NCI-H526 (cell line): Measurements from ENCODE around the gene SYTL1.
"Not testable (repeated sequence)": the region's sequence is repeated elsewhere in the genome, so short reads cannot be mapped to it uniquely, and the experiment has no call there.

Source experiments
- DNase-seq, 2 experiments: peaks; one replicate each; lab custom pipeline; 2025; lab: John Stamatoyannopoulos, UW

SYTL1 gene

DNA sequence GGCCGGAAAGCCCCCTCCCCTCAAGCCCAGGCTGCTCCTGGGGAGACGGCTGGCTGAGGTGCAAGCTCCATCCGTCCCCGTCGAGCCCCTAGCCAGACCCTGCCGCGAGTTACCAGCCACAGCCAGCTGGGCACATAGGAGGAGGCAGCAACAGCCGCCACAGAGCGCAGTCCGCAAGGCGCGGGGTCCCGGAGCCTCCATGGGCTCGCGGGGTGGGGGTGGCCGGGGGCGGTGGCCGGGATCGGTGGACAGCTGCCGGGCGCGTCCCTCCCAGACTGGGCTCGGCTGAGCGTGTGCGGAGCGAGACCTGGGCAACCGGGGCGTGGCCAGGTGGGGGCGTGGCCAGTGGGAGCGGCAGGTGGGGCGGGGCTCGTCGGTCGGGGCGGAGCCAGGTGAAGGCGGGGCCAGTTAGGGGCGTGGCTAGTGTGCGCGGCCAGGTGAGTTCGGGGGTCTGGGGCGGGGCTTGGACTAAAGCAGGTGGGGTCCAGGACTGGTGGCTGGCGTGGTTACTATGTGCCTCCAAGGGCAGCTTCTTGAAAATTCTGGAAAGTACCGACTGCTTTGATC, 41.3 kb downstream of the SYTL1 start, which contains the start of gene CD164L2:
Gene CD164L2 (minus strand): TSS at position 295 of the 567 bp plus-strand sequence. CDS start 94 bp downstream, at position 201.
- DNase-seq: peak in 1 of 2 experiments; percentile 78

DNA sequence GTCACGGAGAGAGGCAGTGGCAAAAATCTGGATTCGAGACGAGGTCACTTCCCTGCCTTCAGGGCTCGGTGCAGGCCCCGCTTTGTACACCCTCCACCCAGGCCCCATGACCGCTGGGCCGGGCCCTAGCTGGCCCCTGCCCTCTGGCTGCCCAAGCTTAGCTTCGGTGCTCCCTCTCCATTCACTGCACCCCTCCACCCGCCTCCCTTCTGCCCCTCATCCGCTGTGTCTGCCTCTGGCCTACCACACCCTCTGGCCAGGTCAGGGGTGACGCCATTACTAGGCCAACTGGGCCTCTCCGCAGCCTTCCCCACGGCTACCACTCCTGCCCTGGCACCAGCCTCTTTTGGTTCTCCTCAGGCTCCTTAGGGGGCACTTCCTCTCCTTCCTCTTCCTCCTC, 41.8 kb downstream of the SYTL1 start:
- DNase-seq: no peak

DNA sequence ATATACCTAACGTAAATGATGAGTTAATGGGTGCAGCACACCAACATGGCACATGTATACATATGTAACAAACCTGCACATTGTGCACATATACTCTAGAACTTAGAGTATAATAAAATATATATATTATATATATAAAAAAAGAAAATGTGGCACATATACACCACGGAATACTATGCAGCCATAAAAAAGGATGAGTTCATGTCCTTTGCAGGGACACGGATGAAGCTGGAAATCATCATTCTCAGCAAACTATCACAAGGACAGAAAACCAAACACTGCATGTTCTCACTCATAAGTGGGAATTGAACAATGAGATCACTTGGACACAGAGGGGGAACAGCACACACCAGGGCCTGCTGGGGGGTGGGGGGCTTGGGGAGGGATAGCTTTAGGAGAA, 43.0 kb downstream of the SYTL1 start:
- not testable (repeated sequence) for DNase-seq

DNA sequence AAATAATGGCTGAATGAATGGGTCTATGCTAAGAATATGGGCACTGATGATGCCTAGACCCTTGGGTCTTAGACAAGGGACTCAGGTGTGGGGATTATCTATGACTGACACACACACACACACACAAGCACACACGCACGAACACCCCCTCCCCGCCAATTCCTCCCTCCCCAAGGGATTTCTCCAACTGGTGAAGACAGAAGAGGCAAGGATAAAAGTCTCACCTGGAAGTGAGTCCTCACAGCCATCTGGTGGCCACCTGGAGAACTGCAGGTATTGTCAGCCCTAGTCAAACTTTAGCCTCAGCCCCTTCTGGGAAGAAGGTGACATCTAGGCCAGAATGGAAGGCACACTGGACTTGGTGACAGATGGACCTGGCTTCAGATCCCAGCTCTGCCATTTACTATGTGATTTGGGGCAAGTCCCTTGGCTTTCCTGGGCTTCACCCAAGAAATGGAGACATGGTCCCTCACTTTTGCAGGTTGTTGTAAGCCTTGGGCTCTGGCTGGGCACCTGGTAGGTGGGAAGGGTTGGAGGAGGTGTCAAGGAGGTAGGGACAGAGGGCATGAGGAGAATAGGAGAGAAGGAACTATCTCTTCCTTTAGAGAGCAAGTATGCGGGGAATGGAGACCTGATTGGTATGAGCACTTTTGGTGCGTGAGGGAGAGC, 46.6 kb downstream of the SYTL1 start:
- peak; percentile 32 to 82 for DNase-seq

DNA sequence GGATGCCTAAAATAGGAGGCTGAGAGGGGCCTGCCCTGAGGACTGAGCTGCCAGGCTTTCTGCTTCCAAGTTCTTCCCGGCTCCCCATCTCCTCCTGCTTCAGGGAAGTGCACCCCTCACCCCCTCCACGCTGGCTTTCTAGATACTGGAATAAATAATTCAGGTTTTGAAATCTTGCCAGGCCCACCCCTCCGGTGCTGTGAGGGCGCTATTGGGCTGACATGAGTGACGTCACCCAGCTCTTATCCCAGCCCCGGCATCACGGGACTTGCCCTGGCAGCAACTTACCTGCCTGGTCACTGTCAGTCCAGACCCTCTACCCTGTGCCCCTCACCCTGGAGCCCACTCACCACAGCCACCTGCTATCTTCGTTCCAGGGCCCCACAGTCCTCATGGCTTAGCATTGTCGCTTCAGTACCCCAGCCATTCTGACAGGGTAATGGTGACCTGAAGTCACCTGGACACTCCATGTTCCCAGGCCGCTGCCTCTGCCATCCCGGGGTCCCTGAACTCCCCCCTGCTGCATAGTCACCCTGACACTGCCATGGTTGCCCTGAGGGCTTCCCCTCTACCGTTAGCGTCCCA, 49.8 kb downstream of the SYTL1 start:
- peak in 1 of 2 experiments; percentile 61 for DNase-seq

DNA sequence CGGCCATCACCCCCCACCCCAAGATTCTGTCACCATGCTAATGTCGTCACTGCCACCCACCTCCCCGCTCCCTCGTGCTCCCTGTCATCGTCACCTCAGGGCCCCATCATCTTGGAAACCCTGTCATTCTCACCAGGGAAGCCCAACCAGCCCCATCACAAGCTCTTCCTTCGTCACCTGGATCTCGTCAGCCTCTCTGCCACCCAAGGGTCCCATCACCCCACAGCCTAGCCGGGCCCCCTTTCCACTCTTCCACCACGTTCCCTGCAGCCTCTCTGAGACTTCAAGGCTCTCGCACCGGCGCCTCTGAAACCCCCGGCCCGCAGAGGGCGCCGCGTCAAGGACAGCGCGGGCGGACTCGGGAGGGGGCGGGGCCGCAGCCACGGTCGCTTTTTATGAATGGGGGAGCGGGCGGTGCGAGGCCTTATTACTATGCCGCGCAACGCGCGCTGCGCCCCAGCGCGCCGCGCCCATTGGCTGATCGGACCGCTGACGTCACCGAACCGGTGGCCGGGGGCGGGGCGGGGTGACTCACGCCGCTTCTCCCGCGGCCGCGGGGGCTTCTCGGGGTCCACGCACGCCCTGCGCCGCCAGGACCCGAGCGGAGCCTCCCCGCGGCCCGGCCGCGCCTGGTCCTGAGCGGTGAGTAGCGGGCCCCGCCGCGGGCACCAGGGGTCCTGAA, 50.4 kb downstream of the SYTL1 start, which contains the start of gene GPR3:
Gene GPR3 (plus strand): TSS at position 527 of the 682 bp plus-strand sequence. CDS start 1,177 bp downstream, outside the sequence.
- DNase-seq: peak; percentile 40 to 94

DNA sequence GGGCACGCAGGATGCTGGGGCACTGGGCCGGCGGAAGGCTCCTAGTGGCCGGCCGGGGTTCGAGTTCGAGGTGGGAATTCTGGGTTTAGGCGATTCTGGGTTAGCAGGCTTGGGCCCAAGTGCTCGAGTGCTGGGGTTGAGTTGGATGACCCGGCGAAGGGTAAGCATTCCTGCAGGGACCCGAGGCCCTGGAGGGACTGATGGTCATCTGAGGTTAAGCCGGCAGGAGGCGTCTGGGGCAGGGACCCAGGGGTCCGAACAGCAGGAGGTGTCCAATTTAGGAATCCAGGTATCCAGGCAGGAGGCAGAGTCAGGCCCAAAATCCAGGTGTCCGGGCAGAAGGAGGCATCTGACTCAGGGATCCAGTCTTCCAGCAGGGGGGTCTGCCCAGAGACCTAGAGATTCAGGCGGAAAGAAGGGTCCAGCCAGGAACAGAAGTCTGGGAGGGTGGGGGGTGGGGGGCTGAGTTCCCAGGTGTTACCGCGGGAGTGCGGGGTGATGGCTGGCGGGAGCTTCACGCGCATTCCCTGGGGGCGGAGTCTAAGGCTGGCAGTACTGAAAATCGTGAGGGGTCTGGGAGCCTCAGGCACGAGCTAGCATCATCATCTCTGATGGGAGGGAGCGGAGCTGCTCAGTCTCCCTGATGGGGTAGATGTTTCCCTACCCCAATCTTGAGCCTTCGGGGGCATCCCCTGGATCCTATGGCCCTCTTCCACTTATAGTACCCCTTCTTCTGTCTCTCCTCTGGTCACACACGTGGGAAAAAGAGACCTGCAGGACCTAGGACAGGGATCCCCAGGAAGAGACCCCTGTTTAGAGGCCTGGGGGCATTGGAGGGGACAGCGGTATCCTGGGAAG, 51.2 kb downstream of the SYTL1 start:
- DNase-seq: peak in 1 of 2 experiments; percentile 15

DNA sequence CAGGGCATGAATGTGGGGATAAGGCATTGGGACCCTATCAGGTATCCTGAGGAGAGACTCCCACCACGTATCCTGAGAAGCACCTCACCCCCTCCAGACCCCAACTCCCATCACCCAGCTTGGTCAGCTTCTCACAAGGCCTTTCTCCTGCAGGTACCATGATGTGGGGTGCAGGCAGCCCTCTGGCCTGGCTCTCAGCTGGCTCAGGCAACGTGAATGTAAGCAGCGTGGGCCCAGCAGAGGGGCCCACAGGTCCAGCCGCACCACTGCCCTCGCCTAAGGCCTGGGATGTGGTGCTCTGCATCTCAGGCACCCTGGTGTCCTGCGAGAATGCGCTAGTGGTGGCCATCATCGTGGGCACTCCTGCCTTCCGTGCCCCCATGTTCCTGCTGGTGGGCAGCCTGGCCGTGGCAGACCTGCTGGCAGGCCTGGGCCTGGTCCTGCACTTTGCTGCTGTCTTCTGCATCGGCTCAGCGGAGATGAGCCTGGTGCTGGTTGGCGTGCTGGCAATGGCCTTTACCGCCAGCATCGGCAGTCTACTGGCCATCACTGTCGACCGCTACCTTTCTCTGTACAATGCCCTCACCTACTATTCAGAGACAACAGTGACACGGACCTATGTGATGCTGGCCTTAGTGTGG, 51.9 kb downstream of the SYTL1 start:
- no peak for DNase-seq

DNA sequence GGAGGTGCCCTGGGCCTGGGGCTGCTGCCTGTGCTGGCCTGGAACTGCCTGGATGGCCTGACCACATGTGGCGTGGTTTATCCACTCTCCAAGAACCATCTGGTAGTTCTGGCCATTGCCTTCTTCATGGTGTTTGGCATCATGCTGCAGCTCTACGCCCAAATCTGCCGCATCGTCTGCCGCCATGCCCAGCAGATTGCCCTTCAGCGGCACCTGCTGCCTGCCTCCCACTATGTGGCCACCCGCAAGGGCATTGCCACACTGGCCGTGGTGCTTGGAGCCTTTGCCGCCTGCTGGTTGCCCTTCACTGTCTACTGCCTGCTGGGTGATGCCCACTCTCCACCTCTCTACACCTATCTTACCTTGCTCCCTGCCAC, 52.4 kb downstream of the SYTL1 start:
- DNase-seq: no peak

DNA sequence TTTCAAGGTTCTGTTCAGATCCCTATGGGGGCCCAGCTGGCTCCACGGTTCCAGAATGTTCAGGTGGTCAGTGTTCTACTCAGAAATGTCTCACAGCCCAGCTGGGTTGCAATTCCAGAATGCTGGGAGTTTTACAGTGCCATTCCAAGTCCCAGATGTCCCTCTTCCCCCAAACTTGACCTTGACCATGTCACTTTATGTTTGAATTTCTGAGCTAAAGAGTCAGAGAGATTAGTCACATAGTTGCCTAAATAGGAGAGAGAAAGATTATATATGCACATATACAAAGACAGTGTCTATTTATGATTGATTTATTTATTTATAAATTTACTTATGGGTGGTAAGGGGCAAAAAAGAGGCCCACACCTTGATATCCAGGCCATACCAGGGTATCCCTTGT, 53.1 kb downstream of the SYTL1 start:
- DNase-seq: no peak

DNA sequence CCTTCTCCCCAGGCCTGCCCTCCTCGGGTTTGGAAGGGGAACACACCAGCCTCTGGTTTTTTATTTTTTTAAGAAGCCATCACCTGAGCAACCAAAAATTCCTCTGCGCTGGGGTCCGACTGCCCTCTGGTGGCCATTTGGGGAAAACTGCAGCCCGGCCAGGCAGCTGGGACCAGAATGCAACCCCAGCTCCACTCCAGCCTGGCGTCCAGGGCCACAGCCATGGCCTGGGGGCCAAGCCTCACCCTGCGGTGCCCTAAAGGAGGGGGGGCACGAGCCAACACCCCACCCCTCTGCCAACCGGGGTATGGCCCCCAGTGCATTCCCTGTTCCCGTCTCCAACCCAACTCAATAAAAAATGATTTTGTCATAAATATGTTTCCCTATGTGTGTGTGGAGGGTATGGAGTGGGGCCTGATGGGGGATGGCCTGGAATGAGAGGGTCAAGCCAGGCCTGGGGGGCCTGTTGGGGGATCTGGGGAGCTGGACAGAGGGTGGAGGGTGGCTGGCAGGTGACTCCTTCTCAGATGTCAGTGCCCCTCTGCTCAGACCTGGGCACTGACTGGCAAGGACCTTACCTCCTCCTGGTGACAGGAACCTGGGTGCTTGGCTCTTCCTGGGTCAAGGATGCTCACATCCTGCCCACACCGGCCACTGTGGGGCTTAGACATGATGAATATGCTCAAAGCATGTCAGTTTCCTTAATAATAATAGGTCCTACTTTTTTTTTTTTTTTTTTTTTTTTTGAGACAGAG, 53.8 kb downstream of the SYTL1 start:
- DNase-seq: peak in 1 of 2 experiments; percentile 73

DNA sequence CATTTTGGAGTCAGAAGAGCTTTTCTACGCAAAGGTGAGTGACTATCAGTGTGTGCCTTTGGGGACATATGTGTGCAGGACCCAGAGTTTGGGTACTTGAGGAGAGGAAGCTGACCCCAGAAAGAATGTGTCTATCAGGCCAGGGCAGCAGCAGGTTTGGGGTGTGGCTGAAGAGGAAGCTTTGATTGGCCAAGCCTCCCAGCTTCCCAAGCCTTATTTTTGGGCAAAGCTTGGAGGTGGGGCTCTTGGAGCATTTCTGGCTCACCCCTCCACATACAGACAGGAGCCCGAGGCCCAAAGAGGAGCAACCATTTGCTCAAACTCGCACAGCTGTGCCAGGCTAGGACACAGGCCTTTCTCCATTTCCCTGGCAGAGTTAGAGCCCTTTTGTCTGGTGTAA, 55.3 kb downstream of the SYTL1 start:
- DNase-seq: no peak

DNA sequence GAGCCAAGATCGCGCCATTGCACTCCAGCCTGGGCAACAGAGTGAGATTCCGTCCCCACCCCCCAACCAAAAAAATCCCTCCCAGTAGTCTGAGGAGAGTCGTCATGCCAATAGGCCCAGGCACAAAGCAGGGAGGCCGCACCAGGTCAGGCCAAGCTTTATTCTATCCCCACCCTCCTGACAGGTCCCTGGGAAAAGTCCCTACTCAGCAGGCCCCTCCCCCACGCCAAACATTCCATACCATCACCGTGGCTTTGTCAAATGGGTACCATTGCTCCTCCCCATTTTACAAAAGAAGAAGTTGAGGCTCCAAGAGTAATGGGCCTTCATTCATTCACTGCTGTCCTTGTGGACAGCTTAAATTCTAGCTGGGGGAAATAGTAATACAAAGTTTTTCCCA, 55.9 kb downstream of the SYTL1 start:
- no peak for DNase-seq

DNA sequence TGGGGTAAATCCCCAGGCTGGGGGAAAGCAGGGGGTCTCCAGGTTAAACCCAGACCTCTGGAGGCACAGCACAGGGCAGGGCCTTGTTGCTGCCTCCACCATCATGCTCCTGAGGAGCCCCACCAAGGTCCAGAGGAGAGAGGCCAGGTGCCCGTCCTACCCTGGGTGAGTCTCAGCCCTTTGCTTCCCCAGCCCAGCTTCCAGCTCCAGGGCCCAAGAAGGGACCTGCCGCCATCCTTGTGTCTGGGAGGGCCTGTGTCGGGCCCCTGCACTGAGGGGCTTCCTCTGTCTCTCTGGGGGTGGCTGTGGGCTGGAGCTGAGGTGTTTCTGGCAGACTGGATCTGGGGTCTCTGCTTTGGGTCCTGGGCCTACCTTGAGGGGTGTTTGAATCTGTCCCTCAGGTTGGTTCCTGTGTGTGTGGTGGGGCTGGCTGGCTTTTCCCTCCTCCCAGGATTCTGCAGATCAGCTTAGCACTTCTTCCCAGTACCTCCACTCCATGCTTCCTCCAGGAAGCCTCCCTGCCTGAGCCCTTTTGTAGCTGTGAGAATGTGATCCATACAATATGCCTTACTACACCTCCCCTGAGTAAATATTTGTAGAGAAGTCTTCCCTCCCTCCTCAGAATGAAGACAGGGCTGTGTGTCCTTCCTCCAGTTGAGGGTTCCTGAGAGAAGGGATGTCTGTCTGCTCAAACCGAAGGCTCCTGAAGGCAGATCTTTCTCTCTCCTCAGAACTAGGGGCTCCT, 56.8 kb downstream of the SYTL1 start:
- no peak for DNase-seq

DNA sequence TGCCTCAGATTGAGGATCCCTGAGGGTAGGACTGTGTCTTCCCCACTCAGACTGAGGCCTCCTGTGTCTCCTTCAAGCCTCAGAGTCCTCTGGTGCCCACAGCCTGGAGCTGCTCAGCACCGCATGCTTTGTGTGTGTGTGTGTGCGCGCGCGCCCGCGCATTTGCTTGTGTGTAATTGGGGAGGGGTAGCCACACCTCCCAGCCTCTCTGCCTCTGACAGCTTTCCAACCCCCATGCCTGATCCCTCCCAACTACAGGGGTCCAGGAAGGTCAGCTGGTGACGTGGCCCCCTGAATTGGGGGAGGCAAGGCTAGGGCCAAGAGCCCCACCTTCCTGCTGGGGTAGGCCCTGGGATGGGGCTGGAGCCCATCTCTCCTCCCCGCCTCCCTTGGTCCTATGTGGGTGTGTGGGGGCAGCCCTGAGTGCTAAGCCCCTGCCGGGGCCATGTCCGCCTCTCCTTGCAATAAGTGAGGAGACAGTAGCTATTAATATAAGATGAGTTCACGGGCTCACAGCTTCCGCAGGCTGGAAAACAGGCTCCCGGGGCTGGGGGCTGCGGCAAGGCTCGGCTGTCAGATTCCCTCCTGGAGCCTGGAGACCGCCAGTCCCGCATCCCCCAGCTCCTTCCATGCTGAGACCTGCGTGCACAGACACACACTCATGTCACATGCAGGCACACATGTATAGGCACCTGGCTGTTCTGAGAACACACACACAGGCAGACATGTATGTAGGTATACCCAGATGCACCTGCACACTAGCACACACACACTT, 57.6 kb downstream of the SYTL1 start:
- DNase-seq: peak in 1 of 2 experiments; percentile 56

DNA sequence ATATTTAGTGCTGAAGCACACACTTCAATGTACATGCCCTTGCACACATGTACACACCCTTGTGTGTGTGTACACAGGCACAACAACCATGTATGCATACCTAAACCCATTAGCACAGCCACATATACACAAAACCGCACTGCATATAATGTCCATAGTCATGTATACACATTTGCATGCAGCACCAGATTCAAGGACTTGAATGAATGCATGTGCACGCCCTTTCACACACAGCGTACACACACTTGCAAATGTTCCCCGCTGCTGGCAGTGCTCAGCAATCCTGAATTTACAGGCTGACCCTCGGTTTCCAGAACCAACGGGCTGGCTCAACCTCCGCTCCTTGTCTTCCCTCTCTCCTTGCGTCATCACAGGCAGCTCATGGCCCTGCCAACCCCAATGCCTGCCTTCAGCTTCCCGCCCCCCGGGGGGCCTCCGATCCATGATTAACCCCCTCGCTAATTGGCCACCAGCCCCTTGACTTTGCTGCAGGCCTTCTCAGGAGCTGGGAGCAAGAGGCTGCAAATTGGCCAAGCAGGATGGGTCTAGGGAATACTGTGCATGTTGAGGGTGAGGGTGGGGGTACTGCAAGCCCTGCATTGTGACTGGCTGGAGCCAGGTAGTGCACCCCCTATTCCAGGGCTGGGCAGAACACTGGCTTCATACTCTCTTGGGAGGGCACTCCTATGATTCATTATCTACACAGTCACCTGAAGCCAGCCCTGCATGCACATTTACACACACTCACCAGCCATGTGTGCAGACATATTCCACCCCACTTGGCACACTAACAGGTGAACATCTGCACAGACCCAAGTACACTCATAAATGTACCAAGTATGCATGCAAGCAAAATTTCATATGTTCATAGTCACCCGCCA, 58.5 kb downstream of the SYTL1 start:
- peak in 1 of 2 experiments; percentile 53 for DNase-seq

DNA sequence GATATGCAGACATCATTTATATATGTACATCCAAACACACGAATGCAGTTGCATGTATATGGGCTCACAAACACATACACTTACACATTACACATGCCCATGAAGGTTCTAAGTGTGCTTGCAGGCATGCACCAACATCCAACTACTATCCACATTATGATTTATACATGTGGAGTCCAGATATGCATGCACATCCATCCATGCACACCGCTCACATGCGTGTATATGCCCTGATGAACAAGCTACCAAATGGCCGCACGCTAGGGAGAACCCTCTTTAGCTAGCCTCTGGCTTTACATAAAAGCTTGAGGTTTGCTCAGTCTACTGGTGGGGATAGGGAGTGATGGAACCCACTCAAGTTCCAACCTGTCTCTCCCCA, 59.1 kb downstream of the SYTL1 start:
- no peak for DNase-seq

DNA sequence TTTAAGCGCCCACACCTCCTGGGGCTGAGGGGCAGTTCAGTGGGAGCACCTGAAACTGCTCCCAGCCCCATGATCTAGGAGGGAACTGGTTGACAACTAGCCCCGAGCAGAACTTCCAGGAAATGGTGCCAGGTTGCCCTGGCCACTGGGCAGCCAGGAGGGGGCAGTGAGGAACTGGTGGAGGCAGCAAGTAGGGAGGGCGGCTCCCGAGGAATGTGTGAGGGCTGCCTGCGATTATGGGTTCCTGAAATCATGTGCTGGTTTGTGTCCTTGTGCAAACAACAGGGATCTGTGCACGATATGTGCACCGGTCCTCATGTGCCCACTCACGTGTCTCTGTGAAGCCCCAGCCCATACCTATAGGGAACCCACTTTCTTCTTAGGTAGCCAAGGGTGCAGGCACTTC, 60.5 kb downstream of the SYTL1 start:
- peak in 1 of 2 experiments; percentile 29 for DNase-seq
